Heart left ventricle (tissue), 13 donors: ENCODE results near the gene ZBTB7C.

Source experiments
- POLR2A ChIP-seq, 2 donors: fragments of 450-650 bp; IDR thresholded peaks; one replicate each; pipeline ENCODE4 v1.6.1; 2017; ENCODE audit warnings: antibody characterized with exemption in 2 of 2, mild to moderate bottlenecking in 2 of 2, moderate library complexity in 2 of 2
- TF ChIP-seq, protein P1 (sequence below), 12 donors: fragments of 200-600 bp; sonication (generic) in 4 of 12; IDR thresholded peaks; one replicate each; pipeline versions ENCODE4 v1.5.0 to v1.8.0; 2018 to 2022; ENCODE audit warnings: antibody characterized with exemption in 12 of 12, mild to moderate bottlenecking in 5 of 12
- donor health status: ischemic (EF 13 %, LVEDD 7.1; RV severe dilation, severe dysfunction).
- donor health status: DM: no; HTN: yes; CAD: no.
- donor health status: DM: no; HTN: no; CAD: no.
- donor health status: ischemic (EF 25% LVEDD 6.9; RV normal size, moderate dysfunction).
- donor health status: ischemic (EF 25% LVEDD 5.7; RV mildly dilated, moderate dysfunction).
- donor health status: ischemic (EF 35%, LVEDD 5.7; RV mildly dilated, moderate dysfunction).
- donor health status: nonischemic (EF 11% LVEDD 7.7; RV severe dilation, severe dysfunction).
- donor health status: DM: yes; HTN: yes; CAD: no.
- donor health status: PGD.
- donor health status: ischemic (EF 29% LVEDD 5.4; RV normal size, mild dysfunction).
- donor health status: nonischemic (EF 23%, LVEDD 6.1; RV moderate dilation, normal function).

DNA sequence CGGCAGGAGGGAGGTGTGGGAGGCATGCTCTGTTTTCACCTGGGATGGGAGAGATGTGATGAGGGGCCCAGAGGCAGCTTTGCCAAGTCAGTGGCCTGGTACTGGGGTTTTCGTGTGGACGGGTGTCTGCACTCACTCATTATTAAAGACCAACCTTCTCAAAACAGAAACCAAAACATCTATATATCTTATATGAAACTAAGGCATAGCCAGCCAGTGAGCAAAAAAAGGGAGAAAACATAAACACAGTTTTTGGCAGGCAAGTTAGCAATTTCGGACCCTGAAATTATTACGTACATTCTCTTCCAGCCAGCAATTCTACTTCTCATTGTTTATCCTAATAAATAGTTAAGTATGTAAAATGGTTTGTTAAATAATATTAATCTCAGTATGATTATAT lies 297.6 kb downstream of the ZBTB7C start:
- TF ChIP-seq, protein P1, sequence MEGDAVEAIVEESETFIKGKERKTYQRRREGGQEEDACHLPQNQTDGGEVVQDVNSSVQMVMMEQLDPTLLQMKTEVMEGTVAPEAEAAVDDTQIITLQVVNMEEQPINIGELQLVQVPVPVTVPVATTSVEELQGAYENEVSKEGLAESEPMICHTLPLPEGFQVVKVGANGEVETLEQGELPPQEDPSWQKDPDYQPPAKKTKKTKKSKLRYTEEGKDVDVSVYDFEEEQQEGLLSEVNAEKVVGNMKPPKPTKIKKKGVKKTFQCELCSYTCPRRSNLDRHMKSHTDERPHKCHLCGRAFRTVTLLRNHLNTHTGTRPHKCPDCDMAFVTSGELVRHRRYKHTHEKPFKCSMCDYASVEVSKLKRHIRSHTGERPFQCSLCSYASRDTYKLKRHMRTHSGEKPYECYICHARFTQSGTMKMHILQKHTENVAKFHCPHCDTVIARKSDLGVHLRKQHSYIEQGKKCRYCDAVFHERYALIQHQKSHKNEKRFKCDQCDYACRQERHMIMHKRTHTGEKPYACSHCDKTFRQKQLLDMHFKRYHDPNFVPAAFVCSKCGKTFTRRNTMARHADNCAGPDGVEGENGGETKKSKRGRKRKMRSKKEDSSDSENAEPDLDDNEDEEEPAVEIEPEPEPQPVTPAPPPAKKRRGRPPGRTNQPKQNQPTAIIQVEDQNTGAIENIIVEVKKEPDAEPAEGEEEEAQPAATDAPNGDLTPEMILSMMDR (IDR thresholded peaks at IDR 0.05), result no peak
- no peak for TF ChIP-seq POLR2A (IDR thresholded peaks at IDR 0.05)
